Measurements from ENCODE around the gene AP1S1.
"Not testable (repeated sequence)": the region's sequence is repeated elsewhere in the genome, so short reads cannot be mapped to it uniquely, and the experiment has no call there.

Gene AP1S1

GRCh38 chr7:101199522-101199921 lies 45.2 kb downstream of the AP1S1 start:
- in situ Hi-C loops (cut with MboI; ENCODE audit: low sequenced_read_pairs) = not testable (repeated sequence)

GRCh38 chr7:101200504-101200861 lies 46.2 kb downstream of the AP1S1 start:
- in situ Hi-C loops (cut with MboI; ENCODE audit: low sequenced_read_pairs) = no loop called here

GRCh38 chr7:101200862-101201599 lies 46.8 kb downstream of the AP1S1 start, which contains the start of gene MOGAT3:
MOGAT3 (minus strand) TSS chr7:101201036; CDS start chr7:101200854, 182 bp downstream.
- in situ Hi-C loops (cut with MboI; ENCODE audit: low sequenced_read_pairs) = no loop called here

GRCh38 chr7:101201695-101202602 lies 47.7 kb downstream of the AP1S1 start:
- in situ Hi-C loops (cut with MboI; ENCODE audit: low sequenced_read_pairs) = no loop called here

- in situ Hi-C loops (cut with MboI; ENCODE audit: low sequenced_read_pairs) = no loop called here
Observed at GRCh38 chr7:101202603-101202918, 48.3 kb downstream of the AP1S1 start.

GRCh38 chr7:101203740-101204738 lies 49.8 kb downstream of the AP1S1 start:
- in situ Hi-C loops (cut with MboI; ENCODE audit: low sequenced_read_pairs) = not testable (repeated sequence)

- in situ Hi-C loops (cut with MboI; ENCODE audit: low sequenced_read_pairs) = no loop called here
Observed at GRCh38 chr7:101205901-101206664, 51.8 kb downstream of the AP1S1 start.

GRCh38 chr7:101206665-101207042 lies 52.4 kb downstream of the AP1S1 start:
- in situ Hi-C loops (cut with MboI; ENCODE audit: low sequenced_read_pairs) = no loop called here

- in situ Hi-C loops (cut with MboI; ENCODE audit: low sequenced_read_pairs) = no loop called here
Observed at GRCh38 chr7:101207459-101207858, 53.2 kb downstream of the AP1S1 start.

- in situ Hi-C loops (cut with MboI; ENCODE audit: low sequenced_read_pairs) = no loop called here
Observed at GRCh38 chr7:101208794-101209193, 54.5 kb downstream of the AP1S1 start.

GRCh38 chr7:101210143-101210542 lies 55.9 kb downstream of the AP1S1 start:
- in situ Hi-C loops (cut with MboI; ENCODE audit: low sequenced_read_pairs) = no loop called here

Data from hTERT RPE-1 (cell line).